HG02981 (cell line): ENCODE measurements around the gene TUBGCP3.
"Not testable (repeated sequence)": the region's sequence is repeated elsewhere in the genome, so short reads cannot be mapped to it uniquely, and the experiment has no call there.

Source experiments
- ATAC-seq: cut with Tn5 transposase; IDR thresholded peaks from one replicate; pipeline ENCODE4 v1.9.1; 2021; ENCODE audit warnings: mild to moderate bottlenecking, moderate library complexity; ENCODE audit not compliant: unreplicated experiment

TUBGCP3 gene

GRCh38 chr13:112587764-112588489, at the start of gene TUBGCP3:
TUBGCP3 (minus strand) TSS chr13:112588153; CDS start chr13:112587980, 173 bp downstream.
- peak; percentile 72 for ATAC-seq

- no peak for ATAC-seq
These were observed 49.3 kb upstream of the TUBGCP3 start for GRCh38 chr13:112637017-112637801.

GRCh38 chr13:112636401-112636975, 48.5 kb upstream of the TUBGCP3 start:
- no peak for ATAC-seq

DNA sequence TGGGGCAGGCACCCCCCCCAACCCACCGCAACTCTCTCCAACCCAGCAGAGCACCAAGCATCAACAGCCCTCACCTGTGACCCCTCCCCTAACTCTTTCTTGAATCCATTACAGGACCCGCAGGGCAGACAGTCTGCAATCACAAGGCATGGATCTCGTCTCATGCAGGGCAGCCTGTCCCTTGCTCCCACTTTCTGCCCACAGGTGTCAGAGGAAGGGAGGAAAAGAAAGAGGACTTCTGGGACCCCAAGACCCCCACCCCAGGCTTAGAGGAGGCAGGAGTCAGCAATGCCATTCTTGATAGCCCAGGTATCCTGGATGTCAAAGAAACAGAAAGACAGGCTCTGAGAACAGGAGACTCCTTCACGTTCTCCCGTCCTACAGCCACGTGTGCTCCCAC, 47.4 kb upstream of the TUBGCP3 start:
- ATAC-seq, result no peak

DNA sequence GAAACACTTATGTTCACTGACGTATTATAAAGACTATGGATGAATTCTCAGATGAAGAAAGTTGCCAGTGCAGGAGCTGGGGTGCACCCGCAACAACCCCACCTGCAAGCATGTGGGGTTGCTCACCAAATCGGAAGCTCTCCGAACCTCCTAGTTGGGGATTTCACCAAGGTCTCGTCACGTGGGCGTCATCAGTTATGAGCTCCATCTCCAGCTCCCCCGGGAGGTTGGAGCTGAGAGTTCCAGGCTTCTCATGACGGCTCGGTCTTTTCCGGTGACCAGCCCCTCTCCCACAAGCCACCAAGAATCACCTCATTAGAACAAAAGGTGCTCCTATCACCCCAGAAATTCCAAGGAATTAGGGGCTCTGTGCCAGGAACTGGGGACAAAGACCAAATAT, 46.1 kb upstream of the TUBGCP3 start:
- ATAC-seq, result no peak

GRCh38 chr13:112630226-112630625, 42.3 kb upstream of the TUBGCP3 start:
- not testable (repeated sequence) for ATAC-seq

DNA sequence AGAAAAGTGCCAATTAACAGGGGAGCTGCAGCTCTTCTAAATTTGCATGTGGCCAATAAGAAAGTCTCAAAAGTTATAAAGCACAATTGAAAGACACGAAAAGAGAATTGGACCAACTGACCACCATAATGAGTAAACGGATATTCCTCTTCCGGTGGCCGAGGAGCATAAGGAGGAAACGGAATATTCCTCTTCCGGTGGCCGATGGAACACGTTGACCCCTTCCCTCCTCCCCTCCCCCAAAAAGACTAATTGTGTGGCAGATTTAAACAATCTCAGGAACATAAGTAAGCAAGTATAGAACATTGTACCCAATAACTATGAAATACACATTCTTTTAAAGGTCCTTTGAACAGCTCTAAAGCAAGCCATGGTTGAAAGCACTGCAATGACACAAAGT, 41.2 kb upstream of the TUBGCP3 start:
- no peak for ATAC-seq

GRCh38 chr13:112627613-112628012, 39.7 kb upstream of the TUBGCP3 start:
- ATAC-seq, result not testable (repeated sequence)

- ATAC-seq, result no peak
These were observed 39.2 kb upstream of the TUBGCP3 start for GRCh38 chr13:112627161-112627560.

- no peak for ATAC-seq
These were observed 38.8 kb upstream of the TUBGCP3 start for GRCh38 chr13:112626761-112627160.

- no peak for ATAC-seq
These were observed 38.2 kb upstream of the TUBGCP3 start for GRCh38 chr13:112626124-112626523.

GRCh38 chr13:112625698-112626097, 37.7 kb upstream of the TUBGCP3 start:
- no peak for ATAC-seq

- ATAC-seq, result no peak
These were observed 36.9 kb upstream of the TUBGCP3 start for GRCh38 chr13:112624602-112625430.

DNA sequence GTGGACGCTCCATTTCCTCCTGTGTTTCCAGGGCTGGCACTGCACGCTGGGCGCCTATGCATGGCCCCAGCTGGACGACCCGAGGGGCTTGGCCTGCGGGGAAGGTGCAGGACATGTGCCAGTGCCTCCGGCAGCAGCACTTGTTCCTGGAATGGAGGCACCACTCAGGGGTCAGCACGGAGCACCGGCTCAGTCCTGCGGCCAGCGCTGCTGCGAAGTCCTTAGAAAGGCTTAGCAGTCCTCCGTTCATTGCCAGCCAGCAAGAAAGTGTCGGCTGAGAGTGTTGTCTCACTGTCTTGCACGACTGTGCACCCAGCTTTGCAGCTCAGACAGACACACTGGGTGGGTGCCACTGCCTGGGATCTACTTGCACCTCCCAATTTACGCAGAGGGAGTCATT, 36.1 kb upstream of the TUBGCP3 start:
- no peak for ATAC-seq

DNA sequence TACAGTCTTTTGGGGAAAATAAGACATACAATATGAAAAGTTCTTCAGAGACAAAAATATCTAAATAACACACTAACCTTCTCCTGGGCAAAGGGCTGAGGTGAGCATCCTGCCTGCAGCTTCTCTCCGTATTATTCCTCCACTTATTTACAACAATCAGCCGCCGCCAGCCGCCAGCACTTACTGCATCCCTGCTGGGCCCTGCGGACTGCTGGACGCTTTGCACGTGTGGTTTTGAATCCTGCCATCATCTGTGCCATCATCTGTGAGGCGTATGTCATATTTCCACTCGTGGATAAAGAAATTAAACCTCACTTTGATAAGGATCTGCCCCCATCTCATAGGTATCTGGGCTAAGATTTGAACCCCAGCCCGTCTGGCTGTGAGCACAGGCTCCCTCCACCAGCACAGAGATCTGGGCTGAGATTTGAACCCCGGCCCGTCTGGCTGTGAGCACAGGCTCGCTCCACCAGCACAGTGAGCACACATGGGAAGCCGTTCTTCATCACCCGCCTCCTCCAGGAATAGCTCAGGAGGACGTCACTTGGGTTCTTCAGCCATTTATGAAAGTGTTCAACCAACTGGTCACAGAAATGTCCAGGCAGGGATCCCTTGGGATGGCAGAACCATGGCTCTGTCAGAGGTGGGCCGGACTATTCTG, 35.2 kb upstream of the TUBGCP3 start:
- ATAC-seq, result no peak

DNA sequence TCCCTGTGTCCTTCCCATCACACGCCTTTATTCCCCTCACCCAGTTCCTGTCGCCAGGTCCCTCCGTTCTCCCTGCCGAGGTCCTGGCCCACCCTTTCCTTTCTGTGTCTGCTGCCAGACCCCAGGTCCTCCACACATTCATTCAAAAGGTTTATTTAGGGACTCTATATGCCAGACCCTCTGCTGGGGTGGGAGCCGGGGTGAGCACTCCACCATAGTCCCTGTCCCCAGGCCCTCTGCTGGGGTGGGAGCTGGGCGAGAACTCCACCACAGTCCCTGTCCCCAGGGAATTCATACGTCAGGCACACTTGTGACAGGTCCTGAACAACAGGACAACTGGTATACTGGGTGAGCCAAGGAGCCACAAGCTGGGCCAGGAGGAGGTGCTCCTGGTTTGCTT, 34.4 kb upstream of the TUBGCP3 start:
- ATAC-seq, result no peak

- no peak for ATAC-seq
These were observed 32.0 kb upstream of the TUBGCP3 start for GRCh38 chr13:112619730-112620631.

DNA sequence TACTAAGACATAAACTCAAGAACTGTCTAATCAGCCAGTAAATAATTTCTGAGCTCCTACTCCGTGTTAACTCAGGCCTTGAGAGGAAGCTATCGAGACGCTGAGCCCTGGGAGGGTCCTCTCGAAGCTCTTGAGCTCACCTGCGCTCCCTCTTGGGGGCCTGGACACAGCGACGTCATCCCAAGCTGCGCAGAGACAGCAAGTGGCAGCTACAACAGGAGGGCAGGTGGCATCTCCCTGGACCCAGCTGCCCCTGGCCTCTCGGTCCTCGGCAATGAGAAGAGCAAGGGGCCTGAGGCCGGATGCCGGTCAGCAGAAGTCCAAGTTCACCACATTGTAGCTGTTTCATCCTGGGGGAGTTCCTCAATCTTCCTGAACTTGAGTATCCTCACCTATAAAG, 30.5 kb upstream of the TUBGCP3 start:
- ATAC-seq, result no peak

GRCh38 chr13:112617754-112618375, 29.9 kb upstream of the TUBGCP3 start:
- ATAC-seq, result no peak
